ENCODE data around the gene CHL1.

CHL1 gene

GRCh38 chr3:307182-307581, 110.6 kb downstream of the CHL1 start:
- TF ChIP-seq CTCF (conservative IDR thresholded peaks at IDR 0.05; ENCODE audit: low read depth, low read length) = no peak
- no peak for DNase-seq (ENCODE audit: low read depth)
- no peak overlapping the region for H3K4me3 ChIP-seq (ENCODE audit: low read depth, low read length)

GRCh38 chr3:308597-309321, 112.2 kb downstream of the CHL1 start:
- no peak for TF ChIP-seq CTCF (conservative IDR thresholded peaks at IDR 0.05; ENCODE audit: low read depth, low read length)
- no peak overlapping the region for H3K4me3 ChIP-seq (ENCODE audit: low read depth, low read length)
- DNase-seq (ENCODE audit: low read depth) = no peak

- no peak for DNase-seq (ENCODE audit: low read depth)
- no peak overlapping the region for H3K4me3 ChIP-seq (ENCODE audit: low read depth, low read length)
- TF ChIP-seq CTCF (conservative IDR thresholded peaks at IDR 0.05; ENCODE audit: low read depth, low read length) = no peak
Measured at GRCh38 chr3:312160-312733, 115.7 kb downstream of the CHL1 start.

GRCh38 chr3:312911-313310, 116.3 kb downstream of the CHL1 start:
- DNase-seq (ENCODE audit: low read depth) = no peak
- H3K4me3 ChIP-seq (ENCODE audit: low read depth, low read length) = no peak overlapping the region
- no peak for TF ChIP-seq CTCF (conservative IDR thresholded peaks at IDR 0.05; ENCODE audit: low read depth, low read length)

GRCh38 chr3:317012-317411, 120.4 kb downstream of the CHL1 start:
- DNase-seq (ENCODE audit: low read depth) = no peak
- no peak overlapping the region for H3K4me3 ChIP-seq (ENCODE audit: low read depth, low read length)
- no peak for TF ChIP-seq CTCF (conservative IDR thresholded peaks at IDR 0.05; ENCODE audit: low read depth, low read length)

GRCh38 chr3:318903-319302, 122.3 kb downstream of the CHL1 start:
- TF ChIP-seq CTCF (conservative IDR thresholded peaks at IDR 0.05; ENCODE audit: low read depth, low read length) = no peak
- DNase-seq (ENCODE audit: low read depth) = no peak
- no peak overlapping the region for H3K4me3 ChIP-seq (ENCODE audit: low read depth, low read length)

- H3K4me3 ChIP-seq (ENCODE audit: low read depth, low read length) = no peak overlapping the region
- no peak for TF ChIP-seq CTCF (conservative IDR thresholded peaks at IDR 0.05; ENCODE audit: low read depth, low read length)
Measured at GRCh38 chr3:324423-324822, 127.9 kb downstream of the CHL1 start.

More at GRCh38 chr3:324423-324822, 127.9 kb downstream of the CHL1 start:
- DNase-seq (ENCODE audit: low read depth) = no peak

All from choroid plexus epithelial cell (primary cell).